ENCODE results near the gene LCP1.

The LCP1 gene

DNA sequence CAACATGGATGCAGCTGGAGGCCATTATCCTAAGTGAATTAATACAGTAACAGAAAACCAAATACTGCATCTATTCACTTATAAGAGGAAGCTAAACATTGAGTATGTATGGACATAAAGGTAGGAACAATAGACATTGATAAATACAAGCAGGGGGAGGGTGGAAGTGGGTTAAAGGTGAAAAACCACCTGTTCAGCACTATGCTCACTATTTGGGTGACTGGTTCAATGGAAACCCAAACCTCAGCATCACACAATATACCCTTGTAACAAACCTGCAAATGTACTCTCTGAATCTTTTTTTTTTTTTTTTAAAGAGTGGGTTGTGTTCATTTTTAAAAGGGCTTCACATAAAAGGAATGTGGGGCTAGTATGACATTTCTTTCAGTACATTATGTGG is 50.3 kb downstream of the LCP1 start:
- Histone ChIP-seq H4K20me1 (ENCODE audit: insufficient read depth, low read length) (no peaks in the 10 kb centered on the region), H3K9me3 (ENCODE audit: insufficient read depth, low read length, severe bottlenecking) (no peaks in the 10 kb centered on the region), H3K79me2 (ENCODE audit: insufficient read depth, low read length) (no peaks in the 10 kb centered on the region), H3K27ac (ENCODE audit: low read length) (no peak overlapping the region), H3K4me1 (ENCODE audit: insufficient read depth, low read length) (no peaks in the 10 kb centered on the region), H3K4me2 (ENCODE audit: insufficient read depth, low read length) (no peak overlapping the region), H3K27me3 (ENCODE audit: insufficient read depth, low read length, poor library complexity) (no peaks in the 10 kb centered on the region), H2AFZ (ENCODE audit: low read depth, low read length) (no peak overlapping the region), H3K36me3 (ENCODE audit: insufficient read depth, low read length) (peaks cover 98% of the 10 kb centered on the region), H3K4me3 (ENCODE audit: low read depth in 1 of 2, low read length in 2 of 2) (no peak overlapping the region), H3K9ac (ENCODE audit: low read depth, low read length) (no peak overlapping the region)
- TF ChIP-seq EZH2 (IDR thresholded peaks at IDR 0.05; ENCODE audit: borderline replicate concordance, low read depth, low read length, severe bottlenecking) = no peak
- no peak for DNase-seq
- ATAC-seq (ENCODE audit: insufficient read depth, low read depth) = no peak

DNA sequence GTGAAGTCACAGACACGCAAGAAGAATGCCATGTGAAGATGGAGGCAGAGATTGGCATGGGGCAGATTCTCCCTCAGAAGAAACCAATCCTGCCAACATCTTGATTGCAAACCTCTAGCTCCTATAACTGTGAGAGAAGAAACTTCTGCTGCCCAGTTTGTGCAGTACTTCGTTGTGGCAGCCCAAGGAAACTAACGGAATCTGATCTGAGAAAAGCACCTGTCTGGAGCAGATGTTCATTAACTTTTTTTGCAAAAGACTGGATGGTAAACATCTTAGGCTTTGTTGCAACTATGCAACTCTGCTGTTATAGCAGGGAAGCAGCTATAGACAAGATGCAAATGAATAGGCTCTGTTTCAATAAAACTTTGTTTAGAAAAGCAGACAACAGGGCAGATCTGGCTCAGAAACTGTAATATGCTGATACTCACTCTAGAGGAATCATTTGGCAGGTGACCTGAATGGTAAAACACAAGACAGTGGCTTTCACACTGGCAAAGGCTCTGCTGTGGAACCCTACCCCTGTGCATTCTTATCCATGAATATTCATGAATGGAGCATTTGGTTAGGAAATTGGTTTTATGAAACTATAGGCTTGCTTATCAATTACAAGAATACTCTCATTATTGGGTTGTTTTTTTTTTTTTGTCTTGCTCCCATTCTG is 51.9 kb downstream of the LCP1 start:
- Histone ChIP-seq H3K4me1 (ENCODE audit: insufficient read depth, low read length) (no peaks in the 10 kb centered on the region), H3K9me3 (ENCODE audit: insufficient read depth, low read length, severe bottlenecking) (no peaks in the 10 kb centered on the region), H2AFZ (ENCODE audit: low read depth, low read length) (no peak overlapping the region), H3K27me3 (ENCODE audit: insufficient read depth, low read length, poor library complexity) (no peaks in the 10 kb centered on the region), H3K4me3 (ENCODE audit: low read depth in 1 of 2, low read length in 2 of 2) (no peak overlapping the region), H4K20me1 (ENCODE audit: insufficient read depth, low read length) (0 out of 2 replicates have a peak, but pooled peaks cover 7% of the 10 kb centered on the region), H3K79me2 (ENCODE audit: insufficient read depth, low read length) (no peaks in the 10 kb centered on the region), H3K9ac (ENCODE audit: low read depth, low read length) (no peak overlapping the region), H3K4me2 (ENCODE audit: insufficient read depth, low read length) (no peak overlapping the region), H3K27ac (ENCODE audit: low read length) (no peak overlapping the region), H3K36me3 (ENCODE audit: insufficient read depth, low read length) (peaks cover 90% of the 10 kb centered on the region)
- ATAC-seq (ENCODE audit: insufficient read depth, low read depth) (no peak), DNase-seq (no peak)
- TF ChIP-seq, protein P1, sequence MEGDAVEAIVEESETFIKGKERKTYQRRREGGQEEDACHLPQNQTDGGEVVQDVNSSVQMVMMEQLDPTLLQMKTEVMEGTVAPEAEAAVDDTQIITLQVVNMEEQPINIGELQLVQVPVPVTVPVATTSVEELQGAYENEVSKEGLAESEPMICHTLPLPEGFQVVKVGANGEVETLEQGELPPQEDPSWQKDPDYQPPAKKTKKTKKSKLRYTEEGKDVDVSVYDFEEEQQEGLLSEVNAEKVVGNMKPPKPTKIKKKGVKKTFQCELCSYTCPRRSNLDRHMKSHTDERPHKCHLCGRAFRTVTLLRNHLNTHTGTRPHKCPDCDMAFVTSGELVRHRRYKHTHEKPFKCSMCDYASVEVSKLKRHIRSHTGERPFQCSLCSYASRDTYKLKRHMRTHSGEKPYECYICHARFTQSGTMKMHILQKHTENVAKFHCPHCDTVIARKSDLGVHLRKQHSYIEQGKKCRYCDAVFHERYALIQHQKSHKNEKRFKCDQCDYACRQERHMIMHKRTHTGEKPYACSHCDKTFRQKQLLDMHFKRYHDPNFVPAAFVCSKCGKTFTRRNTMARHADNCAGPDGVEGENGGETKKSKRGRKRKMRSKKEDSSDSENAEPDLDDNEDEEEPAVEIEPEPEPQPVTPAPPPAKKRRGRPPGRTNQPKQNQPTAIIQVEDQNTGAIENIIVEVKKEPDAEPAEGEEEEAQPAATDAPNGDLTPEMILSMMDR (IDR thresholded peaks at IDR 0.05; ENCODE audit: borderline replicate concordance, extremely low read depth, low read length, poor library complexity, severe bottlenecking) = no peak
- no peak for TF ChIP-seq EZH2 (IDR thresholded peaks at IDR 0.05; ENCODE audit: borderline replicate concordance, low read depth, low read length, severe bottlenecking)

DNA sequence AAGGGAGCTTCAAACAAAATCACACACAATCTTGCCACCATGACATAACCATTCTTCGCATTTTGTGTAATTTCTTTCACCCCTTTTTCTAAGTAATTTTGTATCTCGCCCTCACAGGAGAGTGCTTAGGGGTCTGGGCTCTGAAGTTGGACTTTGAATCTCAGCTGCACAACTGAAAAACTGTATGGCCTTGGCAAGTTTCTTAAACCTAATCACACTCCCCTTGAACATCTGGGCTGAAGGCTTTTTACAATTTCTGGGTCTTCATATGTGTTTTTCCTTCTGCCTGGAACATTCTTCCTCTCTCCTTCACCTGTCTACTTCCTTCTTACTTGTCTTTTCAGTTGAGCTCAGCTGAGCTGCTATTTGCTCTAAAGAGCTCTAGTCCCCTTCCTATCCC is 52.9 kb downstream of the LCP1 start:
- Histone ChIP-seq H2AFZ (ENCODE audit: low read depth, low read length) (no peak overlapping the region), H3K79me2 (ENCODE audit: insufficient read depth, low read length) (no peaks in the 10 kb centered on the region), H3K9me3 (ENCODE audit: insufficient read depth, low read length, severe bottlenecking) (no peaks in the 10 kb centered on the region), H3K27me3 (ENCODE audit: insufficient read depth, low read length, poor library complexity) (no peaks in the 10 kb centered on the region), H4K20me1 (ENCODE audit: insufficient read depth, low read length) (0 out of 2 replicates have a peak, but pooled peaks cover 7% of the 10 kb centered on the region), H3K4me2 (ENCODE audit: insufficient read depth, low read length) (no peak overlapping the region), H3K4me1 (ENCODE audit: insufficient read depth, low read length) (no peaks in the 10 kb centered on the region), H3K9ac (ENCODE audit: low read depth, low read length) (no peak overlapping the region), H3K36me3 (ENCODE audit: insufficient read depth, low read length) (peaks cover 81% of the 10 kb centered on the region), H3K4me3 (ENCODE audit: low read depth in 1 of 2, low read length in 2 of 2) (no peak overlapping the region), H3K27ac (ENCODE audit: low read length) (no peak overlapping the region)
- ATAC-seq (ENCODE audit: insufficient read depth, low read depth) = no peak
- DNase-seq = no peak
- TF ChIP-seq EZH2 (IDR thresholded peaks at IDR 0.05; ENCODE audit: borderline replicate concordance, low read depth, low read length, severe bottlenecking) = no peak
- TF ChIP-seq, protein P1 (IDR thresholded peaks at IDR 0.05; ENCODE audit: borderline replicate concordance, extremely low read depth, low read length, poor library complexity, severe bottlenecking) = no peak

DNA sequence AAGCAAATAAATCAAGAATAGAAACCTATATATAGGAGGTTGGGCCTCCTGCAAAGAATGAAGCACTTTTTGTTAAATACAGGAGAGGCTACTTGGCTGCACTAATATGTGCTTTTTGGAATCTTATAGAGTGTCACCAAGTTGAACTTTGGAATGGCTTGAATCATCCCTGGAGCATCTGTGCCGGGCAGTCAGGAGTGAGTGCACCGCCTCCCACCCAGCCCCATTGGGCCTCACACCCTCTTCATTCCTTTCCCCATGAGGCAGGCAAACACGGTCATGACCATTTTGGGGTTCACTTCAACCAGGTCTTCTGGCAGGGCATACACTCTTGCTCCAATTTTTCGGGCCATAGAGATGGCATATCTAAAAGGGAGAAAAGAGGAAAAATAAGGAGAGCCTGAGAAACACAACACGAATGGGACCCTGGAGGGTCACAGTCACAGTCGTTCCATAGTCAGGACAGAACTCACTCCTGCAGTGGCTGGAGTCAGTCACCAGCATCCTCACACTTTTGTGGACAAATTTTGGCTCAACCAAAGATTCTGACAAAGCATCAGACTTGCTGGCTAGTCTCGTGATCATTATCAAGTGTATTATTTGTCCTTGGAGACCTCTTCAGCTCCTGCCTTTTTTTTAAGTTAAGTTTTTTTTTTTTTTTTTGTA is 54.5 kb downstream of the LCP1 start:
- no peak overlapping the region for H3K27ac ChIP-seq (ENCODE audit: low read length)
- 0 out of 2 replicates have a peak, but pooled peaks cover 7% of the 10 kb centered on the region for H4K20me1 ChIP-seq (ENCODE audit: insufficient read depth, low read length)
- TF ChIP-seq, protein P1 (IDR thresholded peaks at IDR 0.05; ENCODE audit: borderline replicate concordance, extremely low read depth, low read length, poor library complexity, severe bottlenecking) = no peak
- TF ChIP-seq EZH2 (IDR thresholded peaks at IDR 0.05; ENCODE audit: borderline replicate concordance, low read depth, low read length, severe bottlenecking) = no peak
- H2AFZ ChIP-seq (ENCODE audit: low read depth, low read length) = no peak overlapping the region
- ATAC-seq (ENCODE audit: insufficient read depth, low read depth) (no peak), DNase-seq (no peak)
- H3K4me2 ChIP-seq (ENCODE audit: insufficient read depth, low read length) = no peak overlapping the region
- H3K4me3 ChIP-seq (ENCODE audit: low read depth in 1 of 2, low read length in 2 of 2) = no peak overlapping the region
- H3K9me3 ChIP-seq (ENCODE audit: insufficient read depth, low read length, severe bottlenecking) = no peaks in the 10 kb centered on the region
- peaks cover 65% of the 10 kb centered on the region for H3K36me3 ChIP-seq (ENCODE audit: insufficient read depth, low read length)
- H3K4me1 ChIP-seq (ENCODE audit: insufficient read depth, low read length) = no peaks in the 10 kb centered on the region
- H3K27me3 ChIP-seq (ENCODE audit: insufficient read depth, low read length, poor library complexity) = no peaks in the 10 kb centered on the region
- H3K9ac ChIP-seq (ENCODE audit: low read depth, low read length) = no peak overlapping the region
- no peaks in the 10 kb centered on the region for H3K79me2 ChIP-seq (ENCODE audit: insufficient read depth, low read length)

Measured in DND-41 (cell line).